ENCODE results near the gene DEAF1. TPM values are rescaled to one million over a fixed set of nuclear protein-coding genes. Genes with fewer than 3 reads are reported as not detected.

Gene DEAF1
- total RNA-seq, 1 donor from 2014 or later, result 23.8 TPM

GRCh38 chr11:623999-624704, 70.9 kb downstream of the DEAF1 start:
- peak; percentile 77 for ATAC-seq

- no peak for ATAC-seq
Measured at GRCh38 chr11:623349-623869, 71.6 kb downstream of the DEAF1 start.

- ATAC-seq, result no peak
Measured at GRCh38 chr11:621838-622237, 73.2 kb downstream of the DEAF1 start.

- ATAC-seq, result no peak
Measured at GRCh38 chr11:620935-621814, 73.8 kb downstream of the DEAF1 start.

GRCh38 chr11:620201-620600, 74.8 kb downstream of the DEAF1 start:
- ATAC-seq, result no peak

- ATAC-seq, result no peak
Measured at GRCh38 chr11:619628-620050, 75.4 kb downstream of the DEAF1 start.

GRCh38 chr11:618856-619627, 76.0 kb downstream of the DEAF1 start:
- ATAC-seq, result no peak

- ATAC-seq, result no peak
Measured at GRCh38 chr11:617912-618682, 76.9 kb downstream of the DEAF1 start.

GRCh38 chr11:617199-617911, 77.7 kb downstream of the DEAF1 start:
- ATAC-seq, result no peak

GRCh38 chr11:616320-617198, 78.5 kb downstream of the DEAF1 start:
- ATAC-seq, result no peak

GRCh38 chr11:615504-616319, 79.3 kb downstream of the DEAF1 start, which contains the start of gene IRF7:
TSS of gene IRF7 (minus strand) at chr11:615950. CDS start at chr11:615364, 586 bp downstream.
- peak; percentile 68 for ATAC-seq

GRCh38 chr11:614623-615503, 80.2 kb downstream of the DEAF1 start:
- ATAC-seq, result peak; percentile 1

GRCh38 chr11:614021-614622, 80.9 kb downstream of the DEAF1 start:
- no peak for ATAC-seq

GRCh38 chr11:613369-613968, 81.6 kb downstream of the DEAF1 start:
- peak; percentile 66 for ATAC-seq

- no peak for ATAC-seq
Measured at GRCh38 chr11:612961-613300, 82.1 kb downstream of the DEAF1 start.

GRCh38 chr11:612201-612960, 82.6 kb downstream of the DEAF1 start:
- peak; percentile 9 for ATAC-seq
